ENCODE results near the gene ZNF223.

ZNF223 gene

DNA sequence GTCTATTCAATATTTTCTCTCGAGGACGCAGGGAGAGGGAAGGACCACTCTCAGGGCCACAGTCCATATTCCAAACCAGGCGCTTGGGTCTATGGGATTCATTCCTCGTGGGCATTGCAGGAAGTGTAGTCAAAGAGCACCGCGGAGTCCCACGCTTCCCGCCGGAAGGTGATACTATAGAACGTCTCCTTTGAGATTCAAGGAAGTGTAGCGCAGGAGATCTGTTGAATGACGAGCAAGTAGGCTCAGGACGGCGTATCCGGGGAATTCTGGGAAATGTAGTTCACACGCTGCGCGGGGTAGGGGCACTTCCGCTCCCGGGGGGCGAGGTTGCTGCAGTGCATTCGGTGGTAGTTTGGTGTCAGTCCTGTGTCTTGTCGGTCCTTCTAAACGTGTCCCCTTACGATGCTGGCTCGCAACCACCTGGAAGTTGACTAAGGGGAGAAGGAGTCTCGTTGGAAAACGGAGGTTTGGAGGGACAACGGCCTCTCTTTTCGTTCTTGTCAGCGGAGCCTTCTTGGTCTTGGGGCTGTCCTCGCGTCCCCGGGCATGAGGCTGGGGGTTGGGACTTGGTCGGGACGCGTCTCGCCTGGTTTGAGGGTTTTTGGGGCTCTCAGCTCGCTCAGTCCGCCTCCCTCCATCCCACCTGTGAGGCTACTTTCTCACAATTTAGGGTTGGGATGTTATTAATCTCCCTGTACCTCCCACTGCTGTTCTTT lies 20.1 kb downstream of the ZNF223 start, which contains the start of gene ZNF284:
Gene ZNF284 (plus strand): TSS at position 336 of the 719 bp plus-strand sequence. CDS start 4,231 bp downstream, outside the sequence.
- peak; percentile 62 to 63 for DNase-seq (ENCODE audit: low read depth in 2 of 2)

DNA sequence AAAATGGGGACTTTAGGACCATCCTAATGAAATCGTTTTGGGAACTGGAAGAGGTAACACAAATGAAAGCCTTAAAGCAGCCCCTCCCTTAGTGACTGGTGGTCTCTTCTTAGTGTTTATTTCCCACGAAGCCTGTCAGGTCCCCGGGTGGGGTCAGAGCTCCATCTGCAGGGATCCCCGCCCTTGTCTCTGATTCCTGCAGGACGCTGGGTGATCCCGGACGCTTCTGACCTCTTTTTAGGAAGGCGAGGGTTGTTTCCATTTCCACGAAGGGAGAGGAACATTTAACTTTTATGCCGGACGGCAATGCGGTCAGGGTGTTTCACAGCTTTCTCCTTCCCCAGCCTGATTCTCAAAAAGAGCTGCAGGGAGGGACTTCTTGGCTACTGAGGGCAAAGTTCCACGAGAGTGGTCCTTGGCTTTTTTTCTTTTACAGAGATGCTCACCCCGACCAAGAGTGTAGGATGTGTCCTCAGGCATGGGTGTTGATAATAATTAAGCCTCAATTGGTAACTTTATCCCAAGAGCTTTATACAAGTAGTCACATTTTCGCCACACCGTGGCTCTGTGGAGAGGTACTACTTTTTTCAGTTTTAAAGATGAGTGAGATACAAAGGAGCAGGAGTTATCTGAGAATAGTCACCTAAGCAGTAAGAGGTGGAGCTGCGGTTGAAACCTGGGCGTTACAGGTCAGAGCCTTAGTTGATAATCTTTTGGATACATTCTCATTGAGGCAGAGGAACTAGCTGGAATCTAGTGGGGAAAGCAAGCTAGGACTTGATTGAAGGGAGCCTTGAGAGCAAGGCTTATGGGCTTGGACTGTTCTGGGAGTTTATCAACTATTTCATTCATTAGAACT lies 20.9 kb downstream of the ZNF223 start:
- DNase-seq (ENCODE audit: low read depth in 2 of 2) = no peak

GRCh38 chr19:44076325-44076724 lies 24.5 kb downstream of the ZNF223 start:
- no peak for DNase-seq (ENCODE audit: low read depth in 2 of 2)

- no peak for DNase-seq (ENCODE audit: low read depth in 2 of 2)
Observed at GRCh38 chr19:44092108-44092507, 40.3 kb downstream of the ZNF223 start.

DNA sequence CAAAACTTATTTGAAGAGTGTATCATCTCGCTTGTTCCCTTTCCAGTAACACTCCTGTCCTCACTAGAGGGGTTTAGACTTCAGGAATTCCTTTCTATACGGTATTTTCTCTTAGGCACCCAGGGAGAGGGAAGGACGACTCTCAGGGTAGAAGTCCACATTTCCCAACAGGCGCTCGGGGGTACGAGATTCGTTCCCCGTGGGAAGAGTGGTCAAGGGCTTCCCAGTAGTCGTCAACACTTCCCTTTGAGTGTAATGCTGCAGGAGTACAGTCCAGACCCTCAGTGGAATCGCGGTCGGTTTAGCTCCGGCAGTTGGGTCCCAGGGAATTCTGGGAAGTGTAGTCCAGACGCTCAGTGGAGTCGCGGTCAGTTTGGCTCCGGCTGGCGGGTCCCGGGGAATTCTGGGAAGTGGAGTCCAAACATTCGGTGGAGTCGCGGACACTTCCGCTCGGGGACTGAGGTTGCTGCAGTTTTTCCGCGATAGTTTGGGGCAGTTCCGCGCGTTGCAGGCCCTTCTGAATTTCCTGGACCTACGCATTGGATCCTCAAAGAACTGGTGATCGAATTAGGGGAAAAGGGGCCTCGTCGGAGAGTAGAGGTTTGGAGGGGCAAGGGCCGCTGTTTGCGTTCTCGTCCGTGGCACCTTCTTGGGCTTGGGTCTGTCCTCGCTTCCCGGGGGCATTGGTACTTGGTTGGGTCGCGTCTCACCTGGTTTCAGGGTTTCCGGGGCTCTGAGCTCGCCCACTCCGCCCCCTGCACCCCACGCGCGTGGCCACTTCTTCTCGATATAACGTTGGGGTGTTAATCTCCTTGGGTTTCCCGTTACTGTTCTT lies 42.3 kb downstream of the ZNF223 start, which contains the start of gene ZNF224:
Gene ZNF224 (plus strand): TSS at position 431 of the 835 bp plus-strand sequence. CDS start 3,513 bp downstream, outside the sequence.
- peak; percentile 58 to 65 for DNase-seq (ENCODE audit: low read depth in 2 of 2)

GRCh38 chr19:44107751-44108150 lies 55.9 kb downstream of the ZNF223 start:
- DNase-seq (ENCODE audit: low read depth in 2 of 2) = no peak

- no peak for DNase-seq (ENCODE audit: low read depth in 2 of 2)
Observed at GRCh38 chr19:44109458-44109857, 57.6 kb downstream of the ZNF223 start.

- DNase-seq (ENCODE audit: low read depth in 2 of 2) = no peak
Observed at GRCh38 chr19:44111910-44112463, 60.2 kb downstream of the ZNF223 start.

GRCh38 chr19:44112802-44113137 lies 60.9 kb downstream of the ZNF223 start:
- no peak for DNase-seq (ENCODE audit: low read depth in 2 of 2)

GRCh38 chr19:44113138-44113783 lies 61.4 kb downstream of the ZNF223 start, which contains the start of gene ZNF225:
Gene ZNF225, plus strand, starts transcription at chr19:44113399. Its CDS starts 2,429 bp downstream, at chr19:44115828.
- DNase-seq (ENCODE audit: low read depth in 2 of 2) = peak; percentile 64 to 69

DNA sequence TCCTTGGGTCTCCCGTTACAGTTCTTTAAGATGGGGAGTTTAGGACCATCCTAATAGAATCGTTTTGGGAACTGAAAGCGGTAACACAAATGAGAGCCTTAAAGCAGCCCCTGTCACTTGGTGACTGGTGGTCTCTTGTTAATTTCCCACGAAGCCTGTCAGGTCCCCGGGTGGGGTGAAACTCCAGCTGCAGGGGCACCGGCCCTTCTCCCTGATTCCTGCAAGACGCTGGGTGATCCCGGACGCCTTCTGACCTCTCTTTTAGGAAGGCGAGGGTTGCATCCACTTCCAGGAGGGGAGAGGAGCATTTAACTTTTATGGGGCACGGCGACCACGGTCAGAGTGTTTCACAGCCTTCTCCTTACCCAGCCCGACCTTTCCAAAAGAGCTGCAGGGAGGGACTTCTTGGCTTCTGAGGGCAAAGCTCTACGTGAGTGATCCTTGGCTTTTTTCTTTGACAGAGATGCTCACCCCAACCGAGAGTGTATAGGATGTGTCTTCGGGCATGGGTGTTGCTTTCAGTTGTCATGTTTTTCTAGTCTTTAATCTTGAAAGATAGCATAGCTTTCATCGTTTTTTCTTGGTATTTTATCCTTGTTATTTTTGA lies 62.1 kb downstream of the ZNF223 start:
- DNase-seq (ENCODE audit: low read depth in 2 of 2) = no peak

Data from stimulated activated CD8-positive, alpha-beta memory T cell treated with anti-CD3 and anti-CD28 coated beads, Interleukin-7, amount 100 ng/mL, for 1 hour (primary cell).